A549 (cell line): Measurements from ENCODE around the gene FAM171A1. TPM values are rescaled to one million over a fixed set of nuclear protein-coding genes. Genes with fewer than 3 reads are reported as not detected.

Experiments
- ATAC-seq, 2 experiments: fragments of 200-7000 bp in 1 of 2; fragments of >200 bp in 1 of 2; cut with Nextera tagmentation in 1 of 2; cut with Tn5 transposase in 1 of 2; 3 replicates each; pipeline versions ENCODE4 v1.8.0 to v1.9.1; 2018 to 2020; ENCODE audit warnings: mild to moderate bottlenecking in 1 of 2, moderate library complexity in 1 of 2
- CTCF ChIA-PET: fragments of 300-600 bp; sonication (Branson Sonifier 250); formaldehyde crosslinking; extraction: SDS; loops from one replicate; lab custom pipeline; 2021; ENCODE audit warnings: antibody characterized with exemption, inconsistent platforms; lab: Yijun Ruan, JAX
- POLR2A ChIA-PET: fragments of 350-600 bp; formaldehyde crosslinking; extraction: SDS; loops from one replicate; lab custom pipeline; 2021; ENCODE audit warnings: antibody characterized with exemption, inconsistent platforms; lab: Yijun Ruan, JAX
- DNase-seq, 2 experiments: peaks; one replicate each; pipeline versions ENCODE4 v3.0.0 to v3.0.0-alpha.2; 2011 to 2016; ENCODE audit warnings: low read depth in 1 of 2, low spot score in 1 of 2
- FAIRE-seq: peaks from 2 replicates; lab custom pipeline; 2011; peaks lifted over from hg19 to GRCh38; lab: Jason Lieb, UNC
- H3K27ac ChIP-seq, 2 experiments: fragments of >200 bp; sonication (Bioruptor Twin); formaldehyde crosslinking; 3 replicates each; pipeline ENCODE4 v1.5.1; 2016 to 2017
- H3K4me1 ChIP-seq: fragments of >200 bp; sonication (Bioruptor Twin); formaldehyde crosslinking; 3 replicates; pipeline ENCODE4 v1.6.1; 2016
- H3K4me2 ChIP-seq: fragments of >200 bp; sonication (Bioruptor Twin); formaldehyde crosslinking; 3 replicates; pipeline ENCODE4 v1.6.1; 2016
- H3K4me3 ChIP-seq: fragments of >200 bp; sonication (Bioruptor Twin); formaldehyde crosslinking; 3 replicates; pipeline ENCODE4 v1.5.1; 2016
- H3K9me3 ChIP-seq: fragments of >200 bp; sonication (Bioruptor Twin); formaldehyde crosslinking; 3 replicates; pipeline ENCODE4 v1.6.1; 2016
- BHLHE40 ChIP-seq: IDR thresholded peaks from 2 replicates; pipeline ENCODE4 v1.6.1; 2012; ENCODE audit warnings: low read depth, low read length, inconsistent platforms
- CBX8 ChIP-seq: fragments of 200-600 bp; sonication (generic); IDR thresholded peaks from 2 replicates; pipeline ENCODE4 v1.6.1; 2016
- CEBPB ChIP-seq, 2 experiments: fragments of >200 bp in 1 of 2; sonication (Bioruptor Twin) in 1 of 2; formaldehyde crosslinking in 1 of 2; IDR thresholded peaks; 2 replicates each; pipeline ENCODE4 v1.6.1; 2012 to 2016
- CHD2 ChIP-seq: fragments of 150-350 bp; IDR thresholded peaks from 2 replicates; pipeline ENCODE4 v1.6.1; 2014; ENCODE audit warnings: low read length; ENCODE audit not compliant: partially characterized antibody
- CHD4 ChIP-seq: fragments of 200-600 bp; sonication (generic); IDR thresholded peaks from 2 replicates; pipeline ENCODE4 v1.6.1; 2016; ENCODE audit warnings: antibody characterized with exemption, mild to moderate bottlenecking, borderline replicate concordance
- ELK1 ChIP-seq: fragments of 150-350 bp; IDR thresholded peaks from 2 replicates; pipeline ENCODE4 v1.6.1; 2014; ENCODE audit warnings: low read depth, mild to moderate bottlenecking, low read length
- EP300 ChIP-seq, 2 experiments: fragments of >200 bp; sonication (Bioruptor Twin); formaldehyde crosslinking; IDR thresholded peaks; 2 replicates in 1 of 2; 3 replicates in 1 of 2; pipeline ENCODE4 v1.6.1; 2016 to 2017
- ESRRA ChIP-seq: fragments of 150-350 bp; IDR thresholded peaks from 2 replicates; pipeline ENCODE4 v1.6.1; 2014; ENCODE audit warnings: mild to moderate bottlenecking, low read length, borderline replicate concordance
- FOXS1 ChIP-seq: fragments of 250-450 bp; sonication (Bioruptor Pico); IDR thresholded peaks from 2 replicates; pipeline ENCODE4 v1.5.0; 2020; ENCODE audit warnings: mild to moderate bottlenecking, moderate library complexity
- GATA3 ChIP-seq: IDR thresholded peaks from 2 replicates; pipeline ENCODE4 v1.6.1; 2012; ENCODE audit warnings: borderline replicate concordance
- HDAC2 ChIP-seq: fragments of 200-600 bp; sonication (generic); IDR thresholded peaks from 2 replicates; pipeline ENCODE4 v1.6.1; 2016
- HEYL ChIP-seq: fragments of 250-450 bp; sonication (Bioruptor Pico); IDR thresholded peaks from 2 replicates; pipeline ENCODE4 v1.8.0; 2021; ENCODE audit warnings: mild to moderate bottlenecking, moderate library complexity
- HOXB5 ChIP-seq: fragments of 250-450 bp; sonication (Bioruptor Pico); IDR thresholded peaks from 2 replicates; pipeline ENCODE4 v1.5.0; 2020; ENCODE audit warnings: mild to moderate bottlenecking, moderate library complexity
- KDM5A ChIP-seq: fragments of 200-600 bp; sonication (generic); IDR thresholded peaks from 2 replicates; pipeline ENCODE4 v1.6.1; 2016; ENCODE audit warnings: antibody characterized with exemption, mild to moderate bottlenecking
- MYC ChIP-seq: IDR thresholded peaks from 2 replicates; pipeline ENCODE4 v1.6.1; 2012; ENCODE audit warnings: mild to moderate bottlenecking, inconsistent platforms, low read length, improper control_type of control experiment, borderline replicate concordance
- NFE2L2 ChIP-seq: fragments of 150-350 bp; conservative IDR thresholded peaks from 2 replicates; pipeline ENCODE4 v1.6.1; 2014; ENCODE audit warnings: low read length
- NPAS2 ChIP-seq: fragments of 250-450 bp; sonication (Bioruptor Pico); IDR thresholded peaks from 2 replicates; pipeline ENCODE4 v1.8.0; 2022; ENCODE audit warnings: mild to moderate bottlenecking, moderate library complexity, borderline replicate concordance
- PHF8 ChIP-seq: fragments of 200-600 bp; sonication (generic); IDR thresholded peaks from 2 replicates; pipeline ENCODE4 v1.6.1; 2016; ENCODE audit warnings: low read depth, mild to moderate bottlenecking, antibody characterized with exemption, moderate library complexity, borderline replicate concordance
- POLR2A ChIP-seq: IDR thresholded peaks from 2 replicates; pipeline ENCODE4 v1.6.1; 2012; ENCODE audit warnings: mild to moderate bottlenecking, low read length
- RAD21 ChIP-seq, 2 experiments: fragments of >200 bp in 1 of 2; sonication (Bioruptor Twin) in 1 of 2; formaldehyde crosslinking in 1 of 2; IDR thresholded peaks in 1 of 2; conservative IDR thresholded peaks in 1 of 2; 2 replicates in 1 of 2; 3 replicates in 1 of 2; pipeline ENCODE4 v1.6.1; 2012 to 2018; ENCODE audit warnings: inconsistent platforms in 1 of 2
- RARB ChIP-seq: fragments of 250-450 bp; sonication (Bioruptor Pico); IDR thresholded peaks from 2 replicates; pipeline ENCODE4 v1.8.0; 2021; ENCODE audit warnings: mild to moderate bottlenecking, moderate library complexity
- RCOR1 ChIP-seq: fragments of 150-350 bp; IDR thresholded peaks from 2 replicates; pipeline ENCODE4 v1.6.1; 2014; ENCODE audit warnings: antibody characterized with exemption, low read length, low read depth
- SMC3 ChIP-seq: fragments of >200 bp; sonication (Bioruptor Twin); formaldehyde crosslinking; IDR thresholded peaks from 3 replicates; pipeline ENCODE4 v1.6.1; 2018; ENCODE audit warnings: inconsistent platforms
- SREBF2 ChIP-seq: fragments of 450-650 bp; IDR thresholded peaks from 2 replicates; pipeline ENCODE4 v1.6.1; 2014; ENCODE audit warnings: mild to moderate bottlenecking, moderate library complexity
- TFCP2L1 ChIP-seq: fragments of 250-450 bp; sonication (Bioruptor Pico); IDR thresholded peaks from 2 replicates; pipeline ENCODE4 v1.5.0; 2021; ENCODE audit warnings: mild to moderate bottlenecking
- TP53 ChIP-seq: fragments of 250-450 bp; sonication (Bioruptor Pico); IDR thresholded peaks from 2 replicates; pipeline ENCODE4 v1.5.0; 2021; ENCODE audit warnings: mild to moderate bottlenecking, moderate library complexity
- ZC3H11A ChIP-seq: fragments of 450-650 bp; IDR thresholded peaks from 2 replicates; pipeline ENCODE4 v1.6.1; 2014; ENCODE audit warnings: antibody characterized with exemption, mild to moderate bottlenecking
- WGBS: methylation state at CpG from one replicate; pipeline ENCODE4 v1.1.6; 2017; ENCODE audit errors: missing lambda C conversion rate; 5-methylcytosine and 5-hydroxymethylcytosine counted together
- polyA plus RNA-seq, 4 experiments: library from polyadenylated mRNA; depleted of rRNA in 3 of 4; stranded (reverse); fragments of >200 nt; fragmentation: RNase III in 1 of 4; extraction: RNeasy Plus Mini Kit Qiagen cat#74134 plus additional on column Dnase treatment in 1 of 4; gene quantifications; 2 replicates in 3 of 4; 3 replicates in 1 of 4; pipeline ENCODE4 v1.2.3, GENCODE V29; 2011 to 2017
- TF ChIP-seq, protein P1 (sequence below): fragments of >200 bp; sonication (Bioruptor Twin); formaldehyde crosslinking; IDR thresholded peaks from 3 replicates; pipeline ENCODE4 v1.6.1; 2016
- TF ChIP-seq, protein P2 (sequence below): fragments of >200 bp; sonication (Bioruptor Twin); formaldehyde crosslinking; IDR thresholded peaks from 2 replicates; pipeline ENCODE4 v1.6.1; 2016
- TF ChIP-seq, protein P3 (sequence below): fragments of >200 bp; sonication (Bioruptor Twin); formaldehyde crosslinking; IDR thresholded peaks from 3 replicates; pipeline ENCODE4 v1.5.1; 2016

Gene FAM171A1
- polyA plus RNA-seq, 2 of the 4 experiments (the other 2 are of a cell fraction): 13.8 to 15.2 TPM

DNA sequence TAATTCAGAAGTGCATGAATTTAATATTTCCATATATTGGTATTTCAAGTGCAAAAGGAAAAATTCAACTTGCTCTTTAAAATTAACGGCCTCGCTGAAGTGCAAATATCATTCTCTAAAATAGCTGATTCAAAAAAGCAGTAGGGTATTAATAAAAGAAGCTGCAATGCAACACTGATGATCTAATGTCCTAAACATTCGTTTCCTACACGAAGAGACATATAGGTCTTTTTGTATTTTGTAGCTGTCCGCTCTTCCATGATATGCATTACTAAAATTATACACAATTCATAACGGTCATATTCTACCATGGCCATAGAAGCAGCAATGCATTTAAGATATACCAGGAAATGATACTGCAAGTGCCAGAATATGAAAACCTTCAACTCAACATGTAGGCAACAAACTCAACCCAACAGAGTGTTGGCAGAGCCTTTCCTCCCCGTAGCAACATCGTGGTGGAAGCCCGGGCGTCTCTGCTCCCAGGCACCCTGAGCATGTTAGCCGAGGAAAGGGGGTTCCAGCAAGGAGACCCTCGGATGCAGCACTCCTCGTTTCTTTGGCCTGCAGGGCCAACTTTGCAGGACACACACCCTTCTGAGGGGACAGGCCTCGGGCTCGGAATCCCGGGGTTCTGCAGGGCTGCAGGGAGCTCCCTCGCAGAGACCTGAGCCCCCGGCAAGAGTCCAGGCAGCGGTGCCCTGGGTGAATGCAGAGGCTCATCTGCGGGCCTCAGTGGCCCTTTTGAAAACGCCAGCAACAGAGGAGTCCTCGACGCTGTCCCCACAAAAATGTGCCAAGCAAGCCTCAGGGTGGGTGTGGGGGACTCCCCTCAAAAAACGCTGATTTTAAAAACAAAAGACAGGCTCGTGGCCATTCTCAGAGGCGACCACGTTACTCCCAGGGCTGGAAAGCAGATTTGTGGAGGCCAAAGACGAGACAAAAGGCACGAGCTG, 1.6 kb downstream of the FAM171A1 start:
- CTCF ChIA-PET: interaction anchor here (0.9 to 2.8 kb wide), 5 partner anchors 11 to 491 kb away, joined by 3 to 12 read pairs (median 3); partner anchors contain the start of gene SUV39H2
- TF ChIP-seq HEYL (CRISPR knock-in tag) (no peak), BHLHE40 (no peak), KDM5A (no peak), SREBF2 (no peak), CHD2 (no peak), SMC3 (no peak), TP53 (CRISPR knock-in tag) (no peak), ZC3H11A (no peak), FOXS1 (CRISPR knock-in tag) (no peak), MYC (no peak), RAD21 (conservative IDR thresholded peaks at IDR 0.05 in 1 of 2, IDR thresholded peaks at IDR 0.05 in 1 of 2) (no peak), ELK1 (no peak), CHD4 (no peak), HOXB5 (CRISPR knock-in tag) (no peak), NFE2L2 (no peak)
- TF ChIP-seq, protein P1, sequence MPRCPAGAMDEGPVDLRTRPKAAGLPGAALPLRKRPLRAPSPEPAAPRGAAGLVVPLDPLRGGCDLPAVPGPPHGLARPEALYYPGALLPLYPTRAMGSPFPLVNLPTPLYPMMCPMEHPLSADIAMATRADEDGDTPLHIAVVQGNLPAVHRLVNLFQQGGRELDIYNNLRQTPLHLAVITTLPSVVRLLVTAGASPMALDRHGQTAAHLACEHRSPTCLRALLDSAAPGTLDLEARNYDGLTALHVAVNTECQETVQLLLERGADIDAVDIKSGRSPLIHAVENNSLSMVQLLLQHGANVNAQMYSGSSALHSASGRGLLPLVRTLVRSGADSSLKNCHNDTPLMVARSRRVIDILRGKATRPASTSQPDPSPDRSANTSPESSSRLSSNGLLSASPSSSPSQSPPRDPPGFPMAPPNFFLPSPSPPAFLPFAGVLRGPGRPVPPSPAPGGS: no peak
- TF ChIP-seq, protein P2, sequence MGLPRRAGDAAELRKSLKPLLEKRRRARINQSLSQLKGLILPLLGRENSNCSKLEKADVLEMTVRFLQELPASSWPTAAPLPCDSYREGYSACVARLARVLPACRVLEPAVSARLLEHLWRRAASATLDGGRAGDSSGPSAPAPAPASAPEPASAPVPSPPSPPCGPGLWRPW: no peak
- TF ChIP-seq, protein P3, sequence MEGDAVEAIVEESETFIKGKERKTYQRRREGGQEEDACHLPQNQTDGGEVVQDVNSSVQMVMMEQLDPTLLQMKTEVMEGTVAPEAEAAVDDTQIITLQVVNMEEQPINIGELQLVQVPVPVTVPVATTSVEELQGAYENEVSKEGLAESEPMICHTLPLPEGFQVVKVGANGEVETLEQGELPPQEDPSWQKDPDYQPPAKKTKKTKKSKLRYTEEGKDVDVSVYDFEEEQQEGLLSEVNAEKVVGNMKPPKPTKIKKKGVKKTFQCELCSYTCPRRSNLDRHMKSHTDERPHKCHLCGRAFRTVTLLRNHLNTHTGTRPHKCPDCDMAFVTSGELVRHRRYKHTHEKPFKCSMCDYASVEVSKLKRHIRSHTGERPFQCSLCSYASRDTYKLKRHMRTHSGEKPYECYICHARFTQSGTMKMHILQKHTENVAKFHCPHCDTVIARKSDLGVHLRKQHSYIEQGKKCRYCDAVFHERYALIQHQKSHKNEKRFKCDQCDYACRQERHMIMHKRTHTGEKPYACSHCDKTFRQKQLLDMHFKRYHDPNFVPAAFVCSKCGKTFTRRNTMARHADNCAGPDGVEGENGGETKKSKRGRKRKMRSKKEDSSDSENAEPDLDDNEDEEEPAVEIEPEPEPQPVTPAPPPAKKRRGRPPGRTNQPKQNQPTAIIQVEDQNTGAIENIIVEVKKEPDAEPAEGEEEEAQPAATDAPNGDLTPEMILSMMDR: no peak
- TF ChIP-seq, all 56 proteins: peak for 0
- no peaks in the 10 kb centered on the region for H3K9me3 ChIP-seq
- H3K4me1 ChIP-seq: peaks cover 10% of the 10 kb centered on the region; the same call in 2 of the 3 replicates
- ATAC-seq: peak in 1 of 2 experiments; percentile 18; a peak in 2 of 6 replicates
- FAIRE-seq: no peak
- POLR2A ChIA-PET: no interaction called here
- 73% methylated on average over 24 of the region's 29 CpGs for WGBS
- H3K4me3 ChIP-seq: peak overlapping the region; percentile 90
- peak overlapping the region; percentile 73 for H3K4me2 ChIP-seq
- DNase-seq: no peak
- peak overlapping the region; percentile 87 to 97 for H3K27ac ChIP-seq

DNA sequence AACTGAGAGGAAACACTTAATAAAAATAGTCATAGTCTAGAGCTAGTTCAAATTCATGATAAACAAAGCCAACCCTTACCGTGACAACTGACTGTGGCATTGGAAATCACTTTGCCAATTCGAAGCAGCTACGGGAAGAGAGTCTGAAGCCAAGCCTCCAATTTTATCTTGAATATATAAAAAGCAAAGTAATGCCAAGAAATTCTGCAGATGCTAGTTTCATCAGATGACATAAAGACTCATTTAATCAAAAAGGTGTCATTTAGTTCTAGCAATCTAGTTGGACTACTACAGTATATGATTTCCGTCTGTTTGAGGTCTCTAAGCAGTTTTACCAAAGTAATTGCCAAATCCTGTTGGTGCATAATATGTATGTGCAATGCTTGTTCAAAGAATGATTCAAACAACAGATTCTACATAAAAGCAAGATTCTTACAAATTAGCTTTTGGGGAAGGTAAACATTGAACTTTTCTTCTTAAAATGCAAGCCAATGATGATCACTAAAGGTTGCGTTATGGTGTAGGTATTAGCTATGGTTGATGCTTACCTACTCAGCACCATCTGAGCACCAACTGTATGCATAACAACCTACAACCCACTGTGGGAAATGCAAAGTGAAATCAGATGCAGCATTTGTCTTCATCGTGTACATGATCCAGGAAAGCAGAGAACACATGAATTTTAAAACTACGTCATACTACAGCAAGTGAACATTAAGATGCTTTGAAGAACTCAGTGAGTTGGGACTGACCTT, 2.8 kb downstream of the FAM171A1 start:
- FAIRE-seq: peak; percentile 80
- ChIA-PET CTCF (interaction anchor here (0.9 to 2.8 kb wide), 3 partner anchors 10 to 272 kb away, joined by 3 to 12 read pairs (median 4); no protein-coding TSS in a partner anchor), POLR2A (no interaction called here)
- Histone ChIP-seq H3K4me3 (no peak overlapping the region), H3K9me3 (no peaks in the 10 kb centered on the region), H3K4me1 (peaks cover 13% of the 10 kb centered on the region; the same call in 2 of the 3 replicates), H3K27ac (no peak overlapping the region), H3K4me2 (no peak overlapping the region)
- WGBS: 91% methylated on average over 7 of the region's 7 CpGs
- no peak for ATAC-seq
- no peak for DNase-seq
- TF ChIP-seq RCOR1 (no peak), RARB (CRISPR knock-in tag) (no peak), HOXB5 (CRISPR knock-in tag) (no peak), NPAS2 (CRISPR knock-in tag) (no peak), ESRRA (no peak), MYC (no peak), GATA3 (no peak), POLR2A (no peak), PHF8 (no peak), CHD2 (no peak), EP300 (IDR thresholded peaks at IDR 0.05) (no peak), CEBPB (IDR thresholded peaks at IDR 0.05) (no peak), TFCP2L1 (CRISPR knock-in tag) (no peak), HDAC2 (no peak), CBX8 (no peak)
- TF ChIP-seq, protein P1: no peak
